ENCODE data around the gene UPP2. TPM values are rescaled to one million over a fixed set of nuclear protein-coding genes. Genes with fewer than 3 reads are reported as not detected.

UPP2 gene
- total RNA-seq, 4 donors from 2014 or later, result 0.28 TPM; not detected in 3

GRCh38 chr2:158184556-158185343 lies 83.1 kb downstream of the UPP2 start:
- intact Hi-C loops (cut with DNase I; ENCODE audit: low total_unique reads), result no loop called here
- TF ChIP-seq CTCF (IDR thresholded peaks at IDR 0.05) (no peak), POLR2A (IDR thresholded peaks at IDR 0.05) (no peak)
- no peak for DNase-seq
- H3K27ac ChIP-seq, result no peak overlapping the region
- no peaks in the 10 kb centered on the region for H3K4me1 ChIP-seq
- H3K4me3 ChIP-seq, result no peak overlapping the region
- no peaks in the 10 kb centered on the region for H3K9me3 ChIP-seq
- H3K36me3 ChIP-seq, result no peaks in the 10 kb centered on the region
- no peaks in the 10 kb centered on the region for H3K27me3 ChIP-seq

Other genes starting within 250 kb of the UPP2 start
- gene ACVR1, start 225.5 kb upstream of the UPP2 start, total RNA-seq, result 100 to 1,000 TPM in 1 of 4 donors, 10 to 100 TPM in 3; 30.3 to 398 (median 46.7) TPM

Measured in uterus (tissue), 4 donors.